NB4 (cell line): Measurements from ENCODE around the gene SLC25A51.

Experiments used
- DNase-seq: peaks from one replicate; pipeline ENCODE4 v3.0.0; 2010; ENCODE audit warnings: low read depth
- H3K4me3 ChIP-seq: one replicate; pipeline ENCODE4 v1.5.1; 2011; ENCODE audit warnings: mild to moderate bottlenecking, low read depth, low read length, moderate library complexity
- MYC ChIP-seq: IDR thresholded peaks from 2 replicates; pipeline ENCODE4 v1.6.1; 2011; ENCODE audit warnings: low read depth, low read length
- POLR2A ChIP-seq: IDR thresholded peaks from 2 replicates; pipeline ENCODE4 v1.6.1; 2011; ENCODE audit warnings: mild to moderate bottlenecking; ENCODE audit not compliant: insufficient read length; ENCODE audit errors: extremely low read depth
- TF ChIP-seq, protein P1 (sequence below): IDR thresholded peaks from one replicate; pipeline ENCODE4 v1.5.1; 2012; ENCODE audit warnings: low read depth, low read length
- TF ChIP-seq, protein P2 (sequence below): IDR thresholded peaks from 2 replicates; pipeline ENCODE4 v1.6.1; 2011; ENCODE audit warnings: low read depth, low read length

SLC25A51 gene

DNA sequence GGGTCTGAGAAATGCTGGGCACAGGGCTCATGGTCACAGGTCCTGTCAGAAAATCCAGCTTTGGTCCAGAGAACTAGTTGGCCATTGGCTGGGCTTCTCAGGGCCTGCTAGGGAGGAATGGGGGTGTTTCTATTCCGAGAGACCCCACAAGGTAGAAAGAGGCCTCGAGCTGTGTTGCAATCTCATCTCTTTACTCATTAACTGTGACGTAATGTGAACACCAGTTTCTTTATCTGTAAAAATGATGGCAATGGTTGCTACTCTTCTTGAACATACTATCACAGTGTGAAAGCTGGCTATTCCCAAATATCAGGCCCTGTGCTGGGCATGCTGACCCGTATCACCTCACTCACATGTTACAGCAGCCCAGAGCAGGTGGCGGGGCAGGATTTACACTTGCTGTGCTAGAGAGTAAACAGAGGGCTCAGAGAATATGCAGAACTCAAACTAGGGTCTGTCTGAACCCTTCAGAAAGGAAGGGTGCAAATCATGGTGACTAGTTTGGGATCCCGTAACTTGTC is 35.7 kb upstream of the SLC25A51 start:
- TF ChIP-seq, protein P1, sequence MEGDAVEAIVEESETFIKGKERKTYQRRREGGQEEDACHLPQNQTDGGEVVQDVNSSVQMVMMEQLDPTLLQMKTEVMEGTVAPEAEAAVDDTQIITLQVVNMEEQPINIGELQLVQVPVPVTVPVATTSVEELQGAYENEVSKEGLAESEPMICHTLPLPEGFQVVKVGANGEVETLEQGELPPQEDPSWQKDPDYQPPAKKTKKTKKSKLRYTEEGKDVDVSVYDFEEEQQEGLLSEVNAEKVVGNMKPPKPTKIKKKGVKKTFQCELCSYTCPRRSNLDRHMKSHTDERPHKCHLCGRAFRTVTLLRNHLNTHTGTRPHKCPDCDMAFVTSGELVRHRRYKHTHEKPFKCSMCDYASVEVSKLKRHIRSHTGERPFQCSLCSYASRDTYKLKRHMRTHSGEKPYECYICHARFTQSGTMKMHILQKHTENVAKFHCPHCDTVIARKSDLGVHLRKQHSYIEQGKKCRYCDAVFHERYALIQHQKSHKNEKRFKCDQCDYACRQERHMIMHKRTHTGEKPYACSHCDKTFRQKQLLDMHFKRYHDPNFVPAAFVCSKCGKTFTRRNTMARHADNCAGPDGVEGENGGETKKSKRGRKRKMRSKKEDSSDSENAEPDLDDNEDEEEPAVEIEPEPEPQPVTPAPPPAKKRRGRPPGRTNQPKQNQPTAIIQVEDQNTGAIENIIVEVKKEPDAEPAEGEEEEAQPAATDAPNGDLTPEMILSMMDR = no peak
- TF ChIP-seq, protein P2, sequence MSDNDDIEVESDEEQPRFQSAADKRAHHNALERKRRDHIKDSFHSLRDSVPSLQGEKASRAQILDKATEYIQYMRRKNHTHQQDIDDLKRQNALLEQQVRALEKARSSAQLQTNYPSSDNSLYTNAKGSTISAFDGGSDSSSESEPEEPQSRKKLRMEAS = no peak
- TF ChIP-seq MYC (no peak), POLR2A (no peak)
- H3K4me3 ChIP-seq = no peak overlapping the region
- no peak for DNase-seq

DNA sequence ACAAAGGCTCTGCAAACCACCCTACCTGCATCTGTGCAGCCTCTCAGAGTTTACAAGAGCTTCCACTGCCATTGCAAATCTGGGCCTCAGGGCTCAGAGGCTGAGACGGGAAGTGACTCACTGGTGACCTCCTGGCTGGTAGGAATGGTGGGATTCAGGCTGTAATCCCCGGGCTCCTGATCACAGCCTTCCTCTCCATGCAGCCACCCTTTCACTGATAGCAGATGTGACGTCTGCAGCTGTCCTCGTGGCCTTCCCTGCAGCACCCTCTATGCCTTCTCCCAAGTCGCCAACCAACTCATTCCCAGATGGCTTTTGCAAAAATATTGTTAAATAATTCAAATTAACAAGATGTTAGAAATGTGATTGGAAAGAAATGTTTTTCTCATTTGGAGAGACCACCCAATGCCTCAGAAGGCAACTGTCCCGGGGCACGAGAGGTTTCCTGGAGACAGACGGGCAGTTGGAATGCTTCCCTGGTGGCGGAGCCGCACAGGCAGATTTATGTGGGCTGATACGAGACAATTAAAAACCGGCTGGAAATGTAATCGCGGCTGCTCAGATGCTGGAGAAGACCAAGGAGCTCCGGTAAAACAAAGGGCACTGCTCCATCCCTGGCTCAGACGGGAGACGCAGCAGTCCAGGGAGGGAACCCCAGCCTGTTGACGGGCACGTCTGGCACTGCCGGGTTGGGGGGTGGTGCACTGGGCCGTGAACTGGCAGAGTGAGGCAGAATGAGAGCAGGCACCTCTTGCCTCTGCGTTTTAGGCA is 34.4 kb upstream of the SLC25A51 start:
- no peak for DNase-seq
- TF ChIP-seq, protein P2 = no peak
- TF ChIP-seq POLR2A = no peak
- TF ChIP-seq, protein P1 = no peak
- TF ChIP-seq MYC = no peak
- no peak overlapping the region for H3K4me3 ChIP-seq

DNA sequence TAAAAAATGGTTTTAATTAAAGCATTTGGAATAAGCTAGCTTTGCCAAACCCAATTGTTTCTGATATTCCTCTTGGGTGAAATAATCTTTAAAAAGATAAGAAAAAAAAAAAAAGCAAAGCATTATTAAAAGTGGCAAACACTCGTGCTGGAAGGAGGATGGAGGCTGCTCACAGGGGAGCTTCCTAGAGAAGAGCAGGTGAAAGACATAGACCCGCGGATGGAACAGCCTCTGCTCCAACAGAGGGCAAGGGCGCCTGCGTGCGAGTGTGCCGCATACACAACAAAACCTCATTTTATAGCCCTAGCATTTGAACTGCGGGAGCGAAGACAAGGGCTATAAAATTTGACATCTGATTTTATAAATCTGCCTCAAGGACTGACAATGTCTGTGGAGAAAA is 33.4 kb upstream of the SLC25A51 start:
- H3K4me3 ChIP-seq = no peak overlapping the region
- DNase-seq = no peak
- TF ChIP-seq, protein P2 = no peak
- TF ChIP-seq, protein P1 = no peak
- TF ChIP-seq POLR2A = no peak
- no peak for TF ChIP-seq MYC

DNA sequence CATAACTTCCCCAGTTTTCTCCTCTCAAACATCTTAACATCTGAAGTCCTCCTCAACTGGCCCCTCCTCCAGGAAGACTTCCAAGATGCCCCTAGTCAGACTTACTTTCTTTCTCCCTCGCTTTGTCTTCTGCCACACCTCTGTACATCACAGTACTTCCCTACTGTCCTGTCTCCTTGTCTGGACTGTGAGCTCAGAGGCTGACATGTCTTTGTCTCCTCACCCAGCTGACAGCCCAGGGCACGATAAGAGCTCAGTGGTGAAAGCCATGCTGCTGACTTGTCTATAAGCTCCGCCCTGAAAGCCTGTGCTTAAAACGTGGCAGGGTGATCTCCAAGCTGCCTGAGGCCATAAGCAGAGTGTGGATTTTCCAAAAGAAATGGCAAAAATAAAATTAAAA is 33.0 kb upstream of the SLC25A51 start:
- no peak for DNase-seq
- H3K4me3 ChIP-seq = no peak overlapping the region
- TF ChIP-seq MYC (no peak), POLR2A (no peak)
- TF ChIP-seq, protein P2 = no peak
- TF ChIP-seq, protein P1 = no peak

DNA sequence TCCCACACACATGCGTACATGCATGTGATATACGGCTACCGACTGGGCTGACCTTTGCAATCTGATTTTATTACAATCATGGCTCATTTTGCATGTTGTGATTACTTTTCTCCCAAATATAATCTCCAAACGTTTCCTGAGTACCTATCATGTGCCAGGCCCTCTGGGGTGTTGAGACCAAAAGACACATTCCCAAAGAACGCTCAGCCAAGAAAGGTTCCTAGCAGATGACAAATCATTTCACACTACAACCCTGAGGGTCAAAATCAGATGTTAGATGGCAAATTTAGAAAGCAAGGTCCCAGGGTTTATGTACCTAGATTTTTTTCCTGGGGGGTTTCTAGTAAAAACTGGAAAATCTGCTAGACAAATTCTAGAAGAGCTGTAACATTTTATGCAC is 32.4 kb upstream of the SLC25A51 start:
- no peak for DNase-seq
- TF ChIP-seq POLR2A (no peak), MYC (no peak)
- TF ChIP-seq, protein P1 = no peak
- TF ChIP-seq, protein P2 = no peak
- H3K4me3 ChIP-seq = no peak overlapping the region
